ENCODE measurements around the gene TATDN2. TPM values are rescaled to one million over a fixed set of nuclear protein-coding genes. Genes with fewer than 3 reads are reported as not detected.
A peak's percentile ranks its signal among the peaks of the same experiment; 100 is the strongest.

The TATDN2 gene, protein sequence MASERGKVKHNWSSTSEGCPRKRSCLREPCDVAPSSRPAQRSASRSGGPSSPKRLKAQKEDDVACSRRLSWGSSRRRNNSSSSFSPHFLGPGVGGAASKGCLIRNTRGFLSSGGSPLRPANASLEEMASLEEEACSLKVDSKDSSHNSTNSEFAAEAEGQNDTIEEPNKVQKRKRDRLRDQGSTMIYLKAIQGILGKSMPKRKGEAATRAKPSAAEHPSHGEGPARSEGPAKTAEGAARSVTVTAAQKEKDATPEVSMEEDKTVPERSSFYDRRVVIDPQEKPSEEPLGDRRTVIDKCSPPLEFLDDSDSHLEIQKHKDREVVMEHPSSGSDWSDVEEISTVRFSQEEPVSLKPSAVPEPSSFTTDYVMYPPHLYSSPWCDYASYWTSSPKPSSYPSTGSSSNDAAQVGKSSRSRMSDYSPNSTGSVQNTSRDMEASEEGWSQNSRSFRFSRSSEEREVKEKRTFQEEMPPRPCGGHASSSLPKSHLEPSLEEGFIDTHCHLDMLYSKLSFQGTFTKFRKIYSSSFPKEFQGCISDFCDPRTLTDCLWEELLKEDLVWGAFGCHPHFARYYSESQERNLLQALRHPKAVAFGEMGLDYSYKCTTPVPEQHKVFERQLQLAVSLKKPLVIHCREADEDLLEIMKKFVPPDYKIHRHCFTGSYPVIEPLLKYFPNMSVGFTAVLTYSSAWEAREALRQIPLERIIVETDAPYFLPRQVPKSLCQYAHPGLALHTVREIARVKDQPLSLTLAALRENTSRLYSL
- 10 to 100 TPM; 13.8 to 28.3 (median 17.4) TPM for polyA plus RNA-seq
- long read RNA-seq, donor 1, result 0 reads
- long read RNA-seq, donor 2, result 0 reads
- long read RNA-seq, donor 3, partial matches to known transcripts, result 6 of 6 reads
- long read RNA-seq, donor 3, other reads (novel, unspliced or antisense), result 0 of 6 reads
- long read RNA-seq, donor 4, result 0 reads
- long read RNA-seq, donor 5, result 0 reads
- long read RNA-seq, donor 6, full-length matches to known transcripts, result 1 of 1 reads
- long read RNA-seq, donor 6, partial matches to known transcripts, result 0 of 1 reads
- long read RNA-seq, donor 6, other reads (novel, unspliced or antisense), result 0 of 1 reads
- long read RNA-seq, donor 7, result 0 reads
- long read RNA-seq, donor 8, full-length matches to known transcripts, result 1 of 1 reads
- long read RNA-seq, donor 8, partial matches to known transcripts, result 0 of 1 reads
- long read RNA-seq, donor 8, other reads (novel, unspliced or antisense), result 0 of 1 reads
- long read RNA-seq, donor 9, result 0 reads
- long read RNA-seq, donor 10, result 0 reads

DNA sequence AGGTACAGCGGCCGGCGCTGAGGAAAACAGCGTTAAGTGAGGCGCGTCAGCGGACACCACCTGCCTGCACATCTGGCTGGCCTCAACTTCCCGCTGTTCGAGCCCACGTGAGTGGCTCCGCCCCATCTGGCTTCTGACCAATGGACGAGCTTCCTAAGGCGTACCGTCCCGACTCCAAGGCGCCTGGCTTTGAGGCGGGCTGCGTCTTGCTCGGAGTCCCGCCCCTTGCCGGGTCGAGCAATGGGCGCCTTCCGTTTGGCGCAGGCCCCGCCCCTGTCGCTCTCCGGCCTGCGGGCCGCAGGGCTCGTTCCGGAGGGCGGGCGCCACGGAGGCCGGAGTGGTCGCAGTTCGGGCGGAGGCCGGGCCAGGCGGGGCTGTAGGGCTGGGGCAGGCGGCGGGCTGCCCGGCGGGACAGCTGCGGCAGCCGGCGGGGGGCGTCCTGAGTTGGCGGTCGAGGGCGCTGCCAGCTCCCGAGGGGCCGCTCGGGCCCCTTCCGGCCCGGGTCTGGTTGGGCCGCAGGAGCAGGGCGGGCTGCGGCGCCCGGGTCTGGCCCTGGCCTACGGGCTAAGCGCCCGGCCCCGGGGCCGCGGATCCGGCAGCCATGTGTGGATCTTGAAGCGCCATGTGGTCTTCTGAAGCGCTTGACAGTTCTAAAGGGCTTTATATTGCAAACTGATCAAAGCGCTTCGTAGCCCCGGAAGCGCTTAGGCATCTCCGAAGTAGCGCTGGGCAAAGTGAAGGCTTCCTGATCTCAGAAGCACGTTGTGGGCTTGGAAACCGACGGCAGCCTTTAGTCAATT lies at the start of gene TATDN2:
Gene TATDN2, plus strand, starts transcription at position 276 of the 800 bp plus-strand sequence. CDS start 742 bp downstream, outside the sequence.
- H3K4me3 ChIP-seq (ENCODE audit: low read depth in 1 of 3, low read length in 3 of 3), result peak within 1 kb of the TSS; percentile 69 to 79 (median 75)
- FAIRE-seq (no peak), DNase-seq (peak; percentile 97 to 99)
- WGBS, 3 donors, result 0% methylated on average over 63 to 80 of the region's 80 CpGs
- H3K27ac ChIP-seq (ENCODE audit: low read depth in 1 of 3, low read length in 2 of 3), result peak within 1 kb of the TSS; percentile 57 to 80 (median 74)
- peaks cover 0 to 11% (median 6%) of the 10 kb centered on the region in 3 donors for H3K4me1 ChIP-seq (ENCODE audit: control insufficient read depth in 3 of 3, insufficient read depth in 2 of 3, low read depth in 1 of 3, low read length in 2 of 3)
- no peaks in the 10 kb centered on the region for H3K27me3 ChIP-seq (ENCODE audit: control insufficient read depth in 3 of 3, insufficient read depth in 3 of 3, low read length in 3 of 3)
- peaks cover 3 to 21% (median 4%) of the 10 kb centered on the region in 3 donors for H3K36me3 ChIP-seq (ENCODE audit: control insufficient read depth in 3 of 3, insufficient read depth in 2 of 3, low read depth in 1 of 3, low read length in 3 of 3)
- peaks cover 0 to 14% of the 10 kb centered on the region in 2 donors for H3K9me3 ChIP-seq (ENCODE audit: control insufficient read depth in 2 of 2, insufficient read depth in 1 of 2, low read depth in 1 of 2, low read length in 1 of 2)

DNA sequence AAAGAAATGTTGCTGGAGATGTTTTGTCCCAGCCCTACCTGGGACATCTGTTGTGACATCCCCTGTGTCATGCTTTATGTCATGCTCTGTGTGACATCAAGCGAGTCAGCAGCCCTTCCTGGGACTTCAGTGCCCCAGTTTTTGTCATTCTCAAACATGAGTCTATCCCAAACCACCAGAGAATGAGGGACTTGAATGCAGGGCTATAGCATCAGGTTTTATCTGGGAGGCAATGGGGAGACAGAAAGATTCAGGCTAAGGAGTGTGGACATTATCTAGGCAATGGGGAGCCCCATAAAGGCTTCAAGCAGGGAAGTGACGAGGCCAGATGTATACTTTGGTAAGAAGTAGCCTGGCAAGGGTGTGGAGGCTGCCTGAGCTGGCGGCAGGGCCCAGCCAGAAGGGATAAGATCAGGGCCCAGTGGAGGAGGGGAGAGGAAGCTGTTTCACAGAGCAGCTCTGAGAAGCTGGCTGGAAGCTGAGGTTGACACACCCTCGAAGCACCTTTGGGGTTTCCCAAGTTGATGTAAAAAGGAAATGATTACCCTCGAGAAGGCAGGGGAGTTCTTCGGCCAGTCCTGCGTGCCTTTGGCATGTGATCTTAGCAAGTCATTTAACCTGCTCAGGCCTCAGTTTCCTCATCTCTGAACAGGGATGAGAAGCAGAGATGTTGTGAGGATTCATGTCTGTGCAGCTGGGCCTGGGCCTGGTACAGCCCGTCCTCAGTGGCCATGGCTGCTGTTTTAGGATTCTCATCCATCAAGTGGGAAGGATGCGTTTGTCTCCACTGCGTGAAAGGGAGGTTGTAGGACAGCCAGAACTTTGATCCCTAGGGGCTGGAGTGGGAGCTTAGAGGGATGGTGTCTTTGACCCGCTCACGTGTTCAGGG lies 49.3 kb upstream of the TATDN2 start:
- Histone ChIP-seq H3K9me3 (ENCODE audit: control insufficient read depth in 2 of 2, insufficient read depth in 1 of 2, low read depth in 1 of 2, low read length in 1 of 2) (no peaks in the 10 kb centered on the region), H3K4me1 (ENCODE audit: control insufficient read depth in 3 of 3, insufficient read depth in 2 of 3, low read depth in 1 of 3, low read length in 2 of 3) (peaks cover 3 to 21% (median 16%) of the 10 kb centered on the region in 3 donors), H3K27me3 (ENCODE audit: control insufficient read depth in 3 of 3, insufficient read depth in 3 of 3, low read length in 3 of 3) (no peaks in the 10 kb centered on the region), H3K4me3 (ENCODE audit: low read depth in 1 of 3, low read length in 3 of 3) (no peak overlapping the region), H3K36me3 (ENCODE audit: control insufficient read depth in 3 of 3, insufficient read depth in 2 of 3, low read depth in 1 of 3, low read length in 3 of 3) (peaks cover 0 to 11% (median 0%) of the 10 kb centered on the region in 3 donors), H3K27ac (ENCODE audit: low read depth in 1 of 3, low read length in 2 of 3) (peak overlapping the region in 2 of 3 donors; percentile 31 to 67)
- FAIRE-seq (no peak), DNase-seq (peak; percentile 59 to 64)
- 38 to 53% (median 48%) methylated on average over 12 of the region's 12 CpGs for WGBS, 3 donors

DNA sequence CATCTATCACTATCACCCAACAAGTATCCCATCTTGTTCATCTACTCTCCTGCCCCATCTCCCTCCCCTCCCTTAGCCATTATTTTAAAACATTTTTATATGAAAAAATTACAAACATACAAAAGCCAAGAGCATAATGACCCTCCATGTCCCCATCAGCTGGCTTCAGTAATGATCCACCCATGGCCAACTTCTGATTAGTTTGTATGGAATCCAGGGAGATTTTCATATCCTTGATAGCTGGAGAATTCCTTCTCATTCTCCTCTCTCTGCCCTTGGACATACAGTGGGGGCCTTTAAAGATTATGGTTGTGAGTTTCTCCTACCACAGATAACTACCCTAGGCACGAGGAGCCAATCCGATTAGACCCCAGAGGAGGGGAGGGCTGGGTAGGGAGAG lies 43.3 kb upstream of the TATDN2 start:
- Histone ChIP-seq H3K9me3 (ENCODE audit: control insufficient read depth in 2 of 2, insufficient read depth in 1 of 2, low read depth in 1 of 2, low read length in 1 of 2) (no peaks in the 10 kb centered on the region), H3K36me3 (ENCODE audit: control insufficient read depth in 3 of 3, insufficient read depth in 2 of 3, low read depth in 1 of 3, low read length in 3 of 3) (peaks cover 0 to 19% (median 0%) of the 10 kb centered on the region in 3 donors), H3K27ac (ENCODE audit: low read depth in 1 of 3, low read length in 2 of 3) (no peak overlapping the region), H3K27me3 (ENCODE audit: control insufficient read depth in 3 of 3, insufficient read depth in 3 of 3, low read length in 3 of 3) (no peaks in the 10 kb centered on the region), H3K4me1 (ENCODE audit: control insufficient read depth in 3 of 3, insufficient read depth in 2 of 3, low read depth in 1 of 3, low read length in 2 of 3) (peaks cover 8 to 29% (median 8%) of the 10 kb centered on the region in 3 donors), H3K4me3 (ENCODE audit: low read depth in 1 of 3, low read length in 3 of 3) (no peak overlapping the region)
- DNase-seq (no peak), FAIRE-seq (no peak)
- 90 to 100% (median 91%) methylated on average over 2 of the region's 2 CpGs for WGBS, 3 donors

DNA sequence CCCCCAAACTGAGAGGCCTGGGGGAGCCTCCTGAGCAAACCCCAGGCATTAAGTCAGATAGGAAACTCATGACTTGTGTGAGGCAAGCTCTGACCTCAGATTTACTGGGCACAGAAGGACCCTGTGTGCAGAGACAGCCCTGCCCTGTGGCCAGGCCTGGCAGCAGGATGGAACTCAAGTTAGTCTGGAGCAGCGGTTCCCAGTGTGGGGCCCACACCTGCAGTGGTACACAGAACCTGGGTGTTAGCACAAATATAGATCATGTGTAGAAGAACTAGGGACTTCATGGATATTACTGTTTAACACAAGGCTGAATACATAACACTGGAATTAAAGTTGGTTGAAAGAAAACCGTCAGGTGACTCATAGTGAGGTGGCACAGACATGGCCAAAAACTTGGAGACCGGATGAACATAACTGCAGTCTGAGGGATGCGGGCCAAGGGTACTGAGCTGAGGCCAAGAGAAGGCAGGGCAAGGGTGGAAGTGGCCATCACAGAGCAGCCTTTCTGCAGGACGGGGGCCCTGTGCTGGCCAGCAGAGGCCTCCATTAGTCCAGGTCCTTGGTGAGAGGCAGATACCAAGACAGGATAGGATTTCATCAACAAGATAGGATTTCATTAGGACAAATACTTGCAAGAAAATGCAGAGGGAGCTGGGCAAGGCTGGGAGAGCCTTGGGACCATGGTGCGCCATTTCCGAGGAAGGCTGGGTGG lies 42.7 kb upstream of the TATDN2 start:
- DNase-seq (peak in 1 of 2 donors; percentile 24), FAIRE-seq (no peak)
- Histone ChIP-seq H3K36me3 (ENCODE audit: control insufficient read depth in 3 of 3, insufficient read depth in 2 of 3, low read depth in 1 of 3, low read length in 3 of 3) (peaks cover 0 to 15% (median 0%) of the 10 kb centered on the region in 3 donors), H3K4me3 (ENCODE audit: low read depth in 1 of 3, low read length in 3 of 3) (no peak overlapping the region), H3K27ac (ENCODE audit: low read depth in 1 of 3, low read length in 2 of 3) (no peak overlapping the region), H3K9me3 (ENCODE audit: control insufficient read depth in 2 of 2, insufficient read depth in 1 of 2, low read depth in 1 of 2, low read length in 1 of 2) (no peaks in the 10 kb centered on the region), H3K4me1 (ENCODE audit: control insufficient read depth in 3 of 3, insufficient read depth in 2 of 3, low read depth in 1 of 3, low read length in 2 of 3) (peaks cover 8 to 29% (median 8%) of the 10 kb centered on the region in 3 donors), H3K27me3 (ENCODE audit: control insufficient read depth in 3 of 3, insufficient read depth in 3 of 3, low read length in 3 of 3) (no peaks in the 10 kb centered on the region)
- 80 to 90% (median 84%) methylated on average over 7 of the region's 7 CpGs for WGBS, 3 donors

DNA sequence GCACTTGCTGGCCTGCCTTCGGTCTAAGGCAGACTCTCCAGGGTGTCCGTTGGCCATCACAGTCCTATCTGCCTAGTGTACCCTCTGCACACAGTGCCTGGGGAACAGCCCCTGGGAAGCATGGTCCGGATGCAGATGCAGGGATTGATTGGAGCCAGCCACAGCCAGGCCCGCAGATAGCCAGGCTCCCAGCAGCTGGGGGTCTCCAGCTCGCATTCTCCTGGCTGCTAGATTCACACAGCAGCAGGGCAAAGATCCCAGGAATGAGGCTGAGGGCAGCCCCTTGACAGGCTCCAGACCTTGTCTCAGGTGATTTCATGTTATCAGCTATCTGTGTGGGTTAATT lies 42.1 kb upstream of the TATDN2 start:
- FAIRE-seq, result no peak
- H3K36me3 ChIP-seq (ENCODE audit: control insufficient read depth in 3 of 3, insufficient read depth in 2 of 3, low read depth in 1 of 3, low read length in 3 of 3), result peaks cover 0 to 13% (median 0%) of the 10 kb centered on the region in 3 donors
- no peak overlapping the region for H3K4me3 ChIP-seq (ENCODE audit: low read depth in 1 of 3, low read length in 3 of 3)
- no peaks in the 10 kb centered on the region for H3K9me3 ChIP-seq (ENCODE audit: control insufficient read depth in 2 of 2, insufficient read depth in 1 of 2, low read depth in 1 of 2, low read length in 1 of 2)
- H3K27me3 ChIP-seq (ENCODE audit: control insufficient read depth in 3 of 3, insufficient read depth in 3 of 3, low read length in 3 of 3), result no peaks in the 10 kb centered on the region
- no peak for DNase-seq
- WGBS, 3 donors, result 63 to 80% (median 65%) methylated on average over 5 of the region's 5 CpGs
- peaks cover 8 to 29% (median 8%) of the 10 kb centered on the region in 3 donors for H3K4me1 ChIP-seq (ENCODE audit: control insufficient read depth in 3 of 3, insufficient read depth in 2 of 3, low read depth in 1 of 3, low read length in 2 of 3)
- H3K27ac ChIP-seq (ENCODE audit: low read depth in 1 of 3, low read length in 2 of 3), result no peak overlapping the region

DNA sequence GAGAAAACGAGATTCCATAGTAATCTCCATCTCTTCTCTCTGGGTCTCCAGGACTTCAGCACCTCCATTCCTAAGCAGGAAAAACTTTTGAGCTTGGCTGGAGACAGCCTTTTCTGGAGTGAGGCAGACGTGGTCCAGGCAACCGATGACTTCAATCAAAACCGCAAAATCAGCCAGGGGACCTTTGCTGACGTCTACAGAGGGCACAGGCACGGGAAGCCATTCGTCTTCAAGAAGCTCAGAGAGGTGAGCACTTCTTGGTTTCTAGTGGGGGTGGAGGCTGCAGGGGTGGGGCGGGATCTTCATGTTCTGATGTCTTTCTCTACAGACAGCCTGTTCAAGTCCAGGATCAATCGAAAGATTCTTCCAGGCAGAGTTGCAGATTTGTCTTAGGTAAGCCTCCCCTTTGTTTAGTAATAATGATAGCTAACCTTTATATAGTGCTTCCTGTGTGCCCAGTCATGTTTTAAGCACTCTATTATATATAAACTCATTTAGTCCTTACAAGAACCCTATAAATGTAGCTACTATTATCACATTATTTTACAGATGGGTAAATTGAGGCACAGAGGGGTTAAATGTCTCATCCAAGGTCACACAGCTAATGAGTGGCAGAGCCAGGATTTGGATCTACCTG lies 35.0 kb upstream of the TATDN2 start:
- DNase-seq (no peak), FAIRE-seq (no peak)
- WGBS, 3 donors, result 80 to 94% (median 89%) methylated on average over 9 of the region's 9 CpGs
- Histone ChIP-seq H3K4me3 (ENCODE audit: low read depth in 1 of 3, low read length in 3 of 3) (no peak overlapping the region), H3K36me3 (ENCODE audit: control insufficient read depth in 3 of 3, insufficient read depth in 2 of 3, low read depth in 1 of 3, low read length in 3 of 3) (peaks cover 0 to 13% (median 0%) of the 10 kb centered on the region in 3 donors), H3K27me3 (ENCODE audit: control insufficient read depth in 3 of 3, insufficient read depth in 3 of 3, low read length in 3 of 3) (no peaks in the 10 kb centered on the region), H3K27ac (ENCODE audit: low read depth in 1 of 3, low read length in 2 of 3) (no peak overlapping the region), H3K4me1 (ENCODE audit: control insufficient read depth in 3 of 3, insufficient read depth in 2 of 3, low read depth in 1 of 3, low read length in 2 of 3) (no peaks in the 10 kb centered on the region), H3K9me3 (ENCODE audit: control insufficient read depth in 2 of 2, insufficient read depth in 1 of 2, low read depth in 1 of 2, low read length in 1 of 2) (no peaks in the 10 kb centered on the region)

Data from small intestine (tissue), 16 donors.